ENCODE results near the gene OR2AJ1. TPM values are rescaled to one million over a fixed set of nuclear protein-coding genes. Genes with fewer than 3 reads are reported as not detected.
"Not testable (repeated sequence)": the region's sequence is repeated elsewhere in the genome, so short reads cannot be mapped to it uniquely, and the experiment has no call there.

Gene OR2AJ1
- polyA plus RNA-seq, 1 experiment, result not detected

DNA sequence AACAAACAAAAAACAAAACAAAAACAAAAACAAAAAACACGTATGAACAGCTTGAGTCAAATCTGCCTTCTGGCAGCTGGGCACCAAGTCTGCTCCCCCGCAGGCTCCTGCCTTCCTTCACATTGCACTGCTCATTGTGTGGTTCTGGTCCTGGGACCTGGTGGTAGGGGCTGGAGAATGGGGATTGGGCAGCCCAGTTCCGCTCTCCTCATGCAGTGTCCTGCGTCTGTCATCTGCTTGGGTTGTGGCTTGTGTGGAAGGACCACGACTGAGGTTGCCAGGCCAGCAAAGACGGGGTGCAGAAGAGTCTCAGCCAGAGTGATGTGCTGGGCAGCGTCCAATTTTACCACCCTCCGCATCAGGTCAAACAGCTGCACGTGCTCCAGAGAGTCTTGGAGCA lies 11.1 kb downstream of the OR2AJ1 start:
- ChIA-PET CTCF (no interaction called here), POLR2A (no interaction called here)
- no peaks in the 10 kb centered on the region for H3K36me3 ChIP-seq (ENCODE audit: control insufficient read depth, insufficient read depth, low read length)
- H3K4me3 ChIP-seq (ENCODE audit: low read depth, low read length), result no peak overlapping the region
- no peaks in the 10 kb centered on the region for H3K27me3 ChIP-seq (ENCODE audit: control insufficient read depth, insufficient read depth, low read length)
- no peak for DNase-seq (ENCODE audit: low read depth)
- TF ChIP-seq, protein P1, sequence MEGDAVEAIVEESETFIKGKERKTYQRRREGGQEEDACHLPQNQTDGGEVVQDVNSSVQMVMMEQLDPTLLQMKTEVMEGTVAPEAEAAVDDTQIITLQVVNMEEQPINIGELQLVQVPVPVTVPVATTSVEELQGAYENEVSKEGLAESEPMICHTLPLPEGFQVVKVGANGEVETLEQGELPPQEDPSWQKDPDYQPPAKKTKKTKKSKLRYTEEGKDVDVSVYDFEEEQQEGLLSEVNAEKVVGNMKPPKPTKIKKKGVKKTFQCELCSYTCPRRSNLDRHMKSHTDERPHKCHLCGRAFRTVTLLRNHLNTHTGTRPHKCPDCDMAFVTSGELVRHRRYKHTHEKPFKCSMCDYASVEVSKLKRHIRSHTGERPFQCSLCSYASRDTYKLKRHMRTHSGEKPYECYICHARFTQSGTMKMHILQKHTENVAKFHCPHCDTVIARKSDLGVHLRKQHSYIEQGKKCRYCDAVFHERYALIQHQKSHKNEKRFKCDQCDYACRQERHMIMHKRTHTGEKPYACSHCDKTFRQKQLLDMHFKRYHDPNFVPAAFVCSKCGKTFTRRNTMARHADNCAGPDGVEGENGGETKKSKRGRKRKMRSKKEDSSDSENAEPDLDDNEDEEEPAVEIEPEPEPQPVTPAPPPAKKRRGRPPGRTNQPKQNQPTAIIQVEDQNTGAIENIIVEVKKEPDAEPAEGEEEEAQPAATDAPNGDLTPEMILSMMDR (IDR thresholded peaks at IDR 0.05; ENCODE audit: insufficient read depth, low read depth, low read length), result no peak

DNA sequence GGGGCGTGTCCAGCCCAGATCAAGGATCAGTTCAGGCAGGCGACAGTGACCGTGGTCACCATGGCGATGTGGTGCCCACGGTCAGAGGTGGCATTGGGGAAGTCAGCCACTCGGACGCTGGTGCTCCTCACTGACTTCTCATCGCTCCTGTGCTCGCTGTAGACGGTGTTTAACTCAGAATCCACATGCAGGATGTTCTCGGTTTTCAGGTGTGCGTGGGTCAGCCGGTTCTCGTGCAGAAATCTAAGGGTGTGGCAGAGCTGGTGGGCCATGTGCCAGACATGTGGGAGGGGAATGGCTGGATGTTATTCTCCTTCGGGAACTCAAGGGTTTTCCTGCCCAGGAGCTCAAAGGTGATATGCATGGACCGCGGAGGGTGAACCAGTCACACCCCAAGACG lies 11.7 kb downstream of the OR2AJ1 start:
- POLR2A ChIA-PET, result no interaction called here
- TF ChIP-seq, protein P1 (IDR thresholded peaks at IDR 0.05; ENCODE audit: insufficient read depth, low read depth, low read length), result no peak
- Histone ChIP-seq H3K36me3 (ENCODE audit: control insufficient read depth, insufficient read depth, low read length) (no peaks in the 10 kb centered on the region), H3K27me3 (ENCODE audit: control insufficient read depth, insufficient read depth, low read length) (no peaks in the 10 kb centered on the region), H3K4me3 (ENCODE audit: low read depth, low read length) (no peak overlapping the region)
- CTCF ChIA-PET, result no interaction called here
- no peak for DNase-seq (ENCODE audit: low read depth)

DNA sequence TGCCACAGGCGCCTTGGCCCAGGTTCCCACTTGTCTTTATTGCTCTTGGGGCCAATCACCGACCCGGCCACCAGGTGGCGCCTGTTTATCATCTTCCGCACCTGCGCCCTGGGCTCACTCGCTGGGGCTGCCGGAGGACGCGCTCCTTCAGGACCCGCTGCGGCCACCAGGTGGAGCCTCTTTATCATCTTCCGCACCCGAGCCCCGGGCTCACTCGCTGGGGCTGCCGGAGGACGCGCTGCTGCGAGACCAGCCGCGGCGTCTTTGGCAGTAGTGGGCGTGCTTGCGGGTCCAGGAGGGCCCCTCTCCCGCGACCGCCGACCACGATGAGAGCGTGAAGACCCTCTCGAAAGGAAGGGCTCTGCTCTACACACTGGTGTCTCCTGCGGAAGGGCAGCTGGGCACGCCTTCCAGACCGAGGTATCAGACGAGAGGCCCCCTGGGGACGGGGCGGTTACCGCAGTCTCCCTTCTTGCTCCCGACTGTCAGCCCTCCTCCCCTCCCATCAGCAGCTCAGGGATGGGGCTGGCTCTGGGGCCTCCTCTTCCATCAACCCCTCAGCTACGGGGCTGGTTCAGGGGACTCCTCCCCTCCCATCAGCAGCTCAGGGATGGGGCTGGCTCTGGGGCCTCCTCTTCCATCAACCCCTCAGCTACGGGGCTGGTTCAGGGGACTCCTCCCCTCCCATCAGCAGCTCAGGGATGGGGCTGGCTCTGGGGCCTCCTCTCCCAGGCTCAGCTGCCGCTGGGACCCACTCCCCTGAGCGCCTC lies 12.5 kb downstream of the OR2AJ1 start:
- POLR2A ChIA-PET; H3K4me3 ChIP-seq (ENCODE audit: low read depth, low read length); H3K27me3 ChIP-seq (ENCODE audit: control insufficient read depth, insufficient read depth, low read length); CTCF ChIA-PET; H3K36me3 ChIP-seq (ENCODE audit: control insufficient read depth, insufficient read depth, low read length); DNase-seq (ENCODE audit: low read depth): not testable (repeated sequence)
- TF ChIP-seq, protein P1 (IDR thresholded peaks at IDR 0.05; ENCODE audit: insufficient read depth, low read depth, low read length), result peak; percentile 15; the same call in 1 of the 2 replicates

- Histone ChIP-seq H3K4me3 (ENCODE audit: low read depth, low read length) (no peak overlapping the region), H3K27me3 (ENCODE audit: control insufficient read depth, insufficient read depth, low read length) (no peaks in the 10 kb centered on the region), H3K36me3 (ENCODE audit: control insufficient read depth, insufficient read depth, low read length) (no peaks in the 10 kb centered on the region)
- CTCF ChIA-PET, result no interaction called here
- TF ChIP-seq, protein P1 (IDR thresholded peaks at IDR 0.05; ENCODE audit: insufficient read depth, low read depth, low read length), result no peak
- DNase-seq (ENCODE audit: low read depth), result no peak
- POLR2A ChIA-PET, result no interaction called here
These were observed 17.9 kb downstream of the OR2AJ1 start for GRCh38 chr1:247942624-247943023.

DNA sequence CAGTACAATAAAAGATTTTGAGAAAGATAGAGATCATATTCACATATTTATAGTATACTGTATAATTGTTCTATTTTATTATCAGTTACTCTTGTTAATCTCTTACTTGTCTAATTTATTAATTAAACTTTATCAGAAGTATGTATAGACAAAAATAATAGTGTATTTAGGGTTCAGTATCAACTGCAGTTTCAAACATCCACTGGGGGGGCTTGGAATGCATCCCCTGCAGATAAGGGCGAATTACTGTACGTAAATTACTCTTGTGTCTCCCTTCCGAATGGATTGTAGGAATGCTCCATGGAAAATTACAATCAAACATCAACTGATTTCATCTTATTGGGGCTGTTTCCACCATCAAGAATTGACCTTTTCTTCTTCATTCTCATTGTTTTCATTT lies 23.9 kb downstream of the OR2AJ1 start, which contains the start of gene OR2L8:
OR2L8 (plus strand) TSS at position 301 of the 400 bp plus-strand sequence; CDS start at position 301, 0 bp downstream.
- no peaks in the 10 kb centered on the region for H3K36me3 ChIP-seq (ENCODE audit: control insufficient read depth, insufficient read depth, low read length)
- no peak for DNase-seq (ENCODE audit: low read depth)
- no peaks in the 10 kb centered on the region for H3K27me3 ChIP-seq (ENCODE audit: control insufficient read depth, insufficient read depth, low read length)
- no peak within 1 kb of the TSS for H3K4me3 ChIP-seq (ENCODE audit: low read depth, low read length)
- TF ChIP-seq, protein P1 (IDR thresholded peaks at IDR 0.05; ENCODE audit: insufficient read depth, low read depth, low read length), result no peak
- ChIA-PET CTCF (no interaction called here), POLR2A (no interaction called here)

Data from BJ (cell line).